ENCODE data around the gene PACSIN3. TPM values are rescaled to one million over a fixed set of nuclear protein-coding genes. Genes with fewer than 3 reads are reported as not detected.

PACSIN3 gene
- 1.5 TPM in 2 replicates for total RNA-seq

- no peak for TF ChIP-seq CTCF (IDR thresholded peaks at IDR 0.05)
- H3K4me3 Mint-ChIP-seq = peak within 1 kb of the TSS; percentile 80
- H3K9me3 Mint-ChIP-seq = no peaks in the 10 kb centered on the region
- intact Hi-C loops (cut with micrococcal nuclease) = loop anchor here (1.0 kb wide), 2 partner anchors 9 to 28 kb away; partner anchors contain the start of gene DDB2
- peaks cover 9% of the 10 kb centered on the region for H3K4me1 Mint-ChIP-seq
- no peak within 1 kb of the TSS for H3K27ac Mint-ChIP-seq
- no peaks in the 10 kb centered on the region for H3K36me3 Mint-ChIP-seq (ENCODE audit: low read depth)
- ChIA-PET CTCF (interaction anchor here (0.9 to 1.8 kb wide), 6 partner anchors 8 to 666 kb away, joined by 3 to 5 read pairs (median 4); partner anchors contain the start of gene DDB2), POLR2A (interaction anchor here (0.6 to 2.2 kb wide), 5 partner anchors 28 to 84 kb away, joined by 4 to 27 read pairs (median 8); partner anchors contain the start of genes DDB2 and MADD)
- H3K27me3 Mint-ChIP-seq = peaks cover 13% of the 10 kb centered on the region
- peak; percentile 78 for ATAC-seq (ENCODE audit: low read depth)
- peak; percentile 55 for DNase-seq
Measured at GRCh38 chr11:47186076-47186699, at the start of gene PACSIN3. Gene PACSIN3, minus strand, starts transcription at chr11:47186434. Its CDS starts 3,707 bp downstream, at chr11:47182727.

- TF ChIP-seq CTCF (IDR thresholded peaks at IDR 0.05) = no peak
- Mint-ChIP-seq H3K9me3 (no peaks in the 10 kb centered on the region), H3K4me1 (peaks cover 2% of the 10 kb centered on the region), H3K4me3 (no peak overlapping the region), H3K36me3 (ENCODE audit: low read depth) (peaks cover 61% of the 10 kb centered on the region), H3K27me3 (no peaks in the 10 kb centered on the region), H3K27ac (no peak overlapping the region)
- ChIA-PET POLR2A (interaction anchor here (1.3 to 1.9 kb wide), 3 partner anchors 13 to 20 kb away, joined by 3 to 9 read pairs (median 8); partner anchors contain the start of genes ACP2 and DDB2), CTCF (interaction anchor here (1.5 kb wide), 1 partner anchor 56 kb away, joined by 3 read pairs; no protein-coding TSS in a partner anchor)
- no peak for ATAC-seq (ENCODE audit: low read depth)
- intact Hi-C loops (cut with micrococcal nuclease) = no loop called here
- DNase-seq = no peak
Measured at GRCh38 chr11:47235163-47235562, 48.9 kb upstream of the PACSIN3 start.

DNA sequence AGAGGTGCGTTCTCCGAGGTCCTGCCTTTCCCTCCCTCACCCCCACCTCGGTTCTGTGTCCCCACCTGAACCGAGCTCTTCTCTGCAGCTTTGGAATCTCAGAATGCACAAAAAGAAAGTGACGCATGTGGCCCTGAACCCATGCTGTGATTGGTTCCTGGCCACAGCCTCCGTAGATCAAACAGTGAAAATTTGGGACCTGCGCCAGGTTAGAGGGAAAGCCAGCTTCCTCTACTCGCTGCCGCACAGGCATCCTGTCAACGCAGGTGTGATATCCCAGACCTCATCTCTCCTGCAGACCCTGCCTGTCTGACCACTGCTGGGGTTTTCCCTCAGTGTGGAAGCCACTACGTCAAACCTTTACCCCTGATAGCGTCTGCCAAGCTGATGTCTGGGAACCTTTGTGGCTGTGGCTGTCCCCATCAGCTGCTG lies 48.5 kb upstream of the PACSIN3 start:
- ATAC-seq (ENCODE audit: low read depth) = no peak
- CTCF ChIA-PET = interaction anchor here (0.6 to 1.2 kb wide), 2 partner anchors 28 to 177 kb away, joined by 3 to 4 read pairs; no protein-coding TSS in a partner anchor
- intact Hi-C loops (cut with micrococcal nuclease) = no loop called here
- Mint-ChIP-seq H3K27me3 (no peaks in the 10 kb centered on the region), H3K4me1 (peaks cover 2% of the 10 kb centered on the region), H3K27ac (no peak overlapping the region), H3K4me3 (no peak overlapping the region), H3K9me3 (no peaks in the 10 kb centered on the region), H3K36me3 (ENCODE audit: low read depth) (peaks cover 56% of the 10 kb centered on the region)
- no peak for DNase-seq
- POLR2A ChIA-PET = interaction anchor here (0.5 to 1.9 kb wide), 4 partner anchors 13 to 20 kb away, joined by 3 to 9 read pairs (median 6); partner anchors contain the start of genes ACP2 and DDB2
- no peak for TF ChIP-seq CTCF (IDR thresholded peaks at IDR 0.05)

- DNase-seq (no peak), ATAC-seq (ENCODE audit: low read depth) (no peak)
- no peak overlapping the region for H3K4me3 Mint-ChIP-seq
- intact Hi-C loops (cut with micrococcal nuclease) = no loop called here
- no peak overlapping the region for H3K27ac Mint-ChIP-seq
- H3K27me3 Mint-ChIP-seq = no peaks in the 10 kb centered on the region
- H3K36me3 Mint-ChIP-seq (ENCODE audit: low read depth) = peaks cover 54% of the 10 kb centered on the region
- H3K9me3 Mint-ChIP-seq = no peaks in the 10 kb centered on the region
- no peak for TF ChIP-seq CTCF (IDR thresholded peaks at IDR 0.05)
- POLR2A ChIA-PET = interaction anchor here (0.5 to 1.9 kb wide), 6 partner anchors 12 to 166 kb away, joined by 3 to 9 read pairs (median 4); partner anchors contain the start of genes ACP2 and DDB2
- peaks cover 2% of the 10 kb centered on the region for H3K4me1 Mint-ChIP-seq
- CTCF ChIA-PET = interaction anchor here (0.6 to 1.2 kb wide), 2 partner anchors 28 to 177 kb away, joined by 3 to 4 read pairs; no protein-coding TSS in a partner anchor
Measured at GRCh38 chr11:47233989-47234668, 47.9 kb upstream of the PACSIN3 start.
